IPS-20b (cell line): ENCODE data around the gene RALGPS1.

Source experiments
- H3K27ac ChIP-seq: one replicate; pipeline ENCODE4 v1.5.1; 2013; ENCODE audit warnings: low read length
- H3K27me3 ChIP-seq: 2 replicates; pipeline ENCODE4 v1.6.1; 2013; ENCODE audit warnings: mild to moderate bottlenecking, low read length, inconsistent platforms; ENCODE audit not compliant: insufficient read depth
- H3K36me3 ChIP-seq: 2 replicates; pipeline ENCODE4 v1.6.1; 2013; ENCODE audit warnings: low read depth, mild to moderate bottlenecking, inconsistent platforms, low read length, moderate library complexity; ENCODE audit not compliant: insufficient read depth
- H3K4me1 ChIP-seq: 2 replicates; pipeline ENCODE4 v1.6.1; 2013; ENCODE audit warnings: mild to moderate bottlenecking, control low read depth, inconsistent platforms, low read length, moderate library complexity; ENCODE audit not compliant: insufficient read depth
- H3K4me3 ChIP-seq: 2 replicates; pipeline ENCODE4 v1.5.1; 2013; ENCODE audit warnings: mild to moderate bottlenecking, low read length, inconsistent platforms
- H3K9ac ChIP-seq: 2 replicates; pipeline ENCODE4 v1.6.1; 2013; ENCODE audit warnings: low read depth, mild to moderate bottlenecking, inconsistent platforms, low read length, moderate library complexity
- H3K9me3 ChIP-seq: 2 replicates; pipeline ENCODE4 v1.6.1; 2013; ENCODE audit warnings: mild to moderate bottlenecking, low read depth, low read length, inconsistent platforms; ENCODE audit not compliant: insufficient read depth

Gene RALGPS1

GRCh38 chr9:126980231-126980630 lies 65.6 kb downstream of the RALGPS1 start:
- Histone ChIP-seq H3K9me3 (no peaks in the 10 kb centered on the region), H3K4me3 (no peak overlapping the region), H3K27me3 (no peaks in the 10 kb centered on the region)

GRCh38 chr9:126981218-126981617 lies 66.6 kb downstream of the RALGPS1 start:
- Histone ChIP-seq H3K9me3 (no peaks in the 10 kb centered on the region), H3K9ac (no peak overlapping the region), H3K36me3 (no peaks in the 10 kb centered on the region; the same call in 1 of the 2 replicates), H3K27me3 (no peaks in the 10 kb centered on the region), H3K4me3 (no peak overlapping the region), H3K27ac (no peak overlapping the region), H3K4me1 (0 out of 2 replicates have a peak, but pooled peaks cover 6% of the 10 kb centered on the region)

More at GRCh38 chr9:126980231-126980630, 65.6 kb downstream of the RALGPS1 start:
- no peak overlapping the region for H3K9ac ChIP-seq
- no peaks in the 10 kb centered on the region; the same call in 1 of the 2 replicates for H3K36me3 ChIP-seq
- H3K27ac ChIP-seq: no peak overlapping the region
- H3K4me1 ChIP-seq: 0 out of 2 replicates have a peak, but pooled peaks cover 6% of the 10 kb centered on the region

- Histone ChIP-seq H3K4me3 (no peak overlapping the region), H3K27ac (no peak overlapping the region), H3K27me3 (no peaks in the 10 kb centered on the region), H3K9me3 (no peaks in the 10 kb centered on the region), H3K4me1 (0 out of 2 replicates have a peak, but pooled peaks cover 6% of the 10 kb centered on the region), H3K9ac (no peak overlapping the region), H3K36me3 (no peaks in the 10 kb centered on the region)
These were observed 67.8 kb downstream of the RALGPS1 start for GRCh38 chr9:126982215-126983002.

DNA sequence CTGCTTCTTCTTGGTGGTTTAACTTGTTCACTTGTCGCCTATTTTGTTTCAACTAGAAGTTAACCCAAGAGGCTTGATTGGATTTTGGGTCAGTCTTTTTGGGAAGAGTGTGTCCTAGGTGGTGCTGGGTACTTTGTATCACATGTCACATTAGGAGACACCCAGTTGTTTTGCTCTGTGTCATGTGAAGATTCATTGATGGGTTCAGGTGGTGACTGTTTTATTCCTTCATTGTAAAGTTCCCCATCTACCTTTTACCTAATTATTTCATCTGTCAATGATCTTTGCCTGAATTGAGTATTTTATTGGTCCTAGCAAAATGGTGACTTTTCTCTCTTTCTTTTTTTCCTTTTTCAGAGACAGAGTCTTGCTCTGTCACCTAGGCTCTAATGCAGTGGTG lies 69.2 kb downstream of the RALGPS1 start:
- 0 out of 2 replicates have a peak, but pooled peaks cover 6% of the 10 kb centered on the region for H3K4me1 ChIP-seq
- H3K27me3 ChIP-seq: no peaks in the 10 kb centered on the region
- no peaks in the 10 kb centered on the region for H3K9me3 ChIP-seq
- H3K36me3 ChIP-seq: no peaks in the 10 kb centered on the region
- no peak overlapping the region for H3K9ac ChIP-seq
- no peak overlapping the region for H3K4me3 ChIP-seq
- H3K27ac ChIP-seq: no peak overlapping the region

- Histone ChIP-seq H3K27ac (no peak overlapping the region), H3K9me3 (no peaks in the 10 kb centered on the region), H3K9ac (no peak overlapping the region), H3K36me3 (no peaks in the 10 kb centered on the region), H3K4me3 (no peak overlapping the region), H3K27me3 (no peaks in the 10 kb centered on the region), H3K4me1 (0 out of 2 replicates have a peak, but pooled peaks cover 6% of the 10 kb centered on the region)
These were observed 70.4 kb downstream of the RALGPS1 start for GRCh38 chr9:126984969-126985368.

DNA sequence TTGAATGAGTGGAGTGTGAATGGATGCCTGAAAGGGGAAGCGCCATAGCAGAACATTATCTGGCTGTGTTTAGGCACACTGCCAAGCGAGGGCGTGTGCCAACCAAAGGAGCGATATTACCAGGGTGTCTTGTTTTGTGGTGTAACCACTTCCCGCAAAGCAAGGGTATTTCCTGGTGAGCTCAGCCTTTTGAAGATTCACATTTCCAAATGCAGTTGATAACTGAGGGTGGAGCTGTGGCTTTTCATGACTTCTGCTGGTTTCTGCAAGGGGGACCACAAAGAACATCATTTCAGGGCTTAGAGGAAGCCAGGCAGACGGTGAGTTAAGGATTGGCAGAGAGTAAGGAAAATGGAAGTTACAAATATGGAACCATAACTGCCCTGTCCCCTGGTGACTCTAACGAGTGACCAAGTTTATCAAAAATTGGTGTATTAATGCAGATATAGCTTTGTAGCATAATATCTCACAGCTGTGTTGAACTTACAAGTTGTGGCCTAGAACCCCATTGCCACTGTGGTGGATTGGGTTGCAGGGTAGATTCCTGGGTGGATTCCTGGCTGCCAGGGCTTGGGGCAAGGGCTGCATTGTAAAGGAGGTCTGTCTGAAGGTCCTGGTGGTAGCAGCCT lies 71.4 kb downstream of the RALGPS1 start:
- Histone ChIP-seq H3K4me1 (no peaks in the 10 kb centered on the region), H3K4me3 (no peak overlapping the region), H3K27me3 (no peaks in the 10 kb centered on the region), H3K9me3 (no peaks in the 10 kb centered on the region), H3K36me3 (no peaks in the 10 kb centered on the region), H3K27ac (no peak overlapping the region), H3K9ac (no peak overlapping the region)

DNA sequence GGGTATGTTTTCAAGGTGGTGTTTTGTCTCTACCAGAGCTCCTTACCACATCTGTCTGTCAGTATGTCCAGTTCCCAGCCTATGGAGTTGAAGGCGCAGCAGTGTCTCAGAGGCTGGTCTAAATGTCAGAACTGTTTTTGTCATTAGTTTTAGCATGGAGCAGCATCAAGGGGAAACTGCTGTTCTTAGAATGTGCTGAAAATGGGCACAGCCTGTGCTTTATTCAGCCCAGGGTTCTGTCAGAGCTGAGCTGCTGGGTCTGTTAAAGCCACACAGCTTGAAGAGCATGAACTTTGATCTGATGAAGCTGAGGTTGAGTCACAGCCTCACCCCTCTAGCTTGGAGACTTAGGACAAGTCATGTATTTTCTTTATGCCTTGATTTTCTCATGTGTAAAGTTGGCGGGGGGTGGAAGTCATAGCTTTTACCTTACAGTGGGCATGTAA lies 71.9 kb downstream of the RALGPS1 start:
- Histone ChIP-seq H3K27ac (no peak overlapping the region), H3K9me3 (no peaks in the 10 kb centered on the region), H3K27me3 (no peaks in the 10 kb centered on the region), H3K36me3 (no peaks in the 10 kb centered on the region), H3K9ac (no peak overlapping the region), H3K4me1 (no peaks in the 10 kb centered on the region), H3K4me3 (no peak overlapping the region)

GRCh38 chr9:126988857-126989256 lies 74.3 kb downstream of the RALGPS1 start:
- no peaks in the 10 kb centered on the region for H3K4me1 ChIP-seq
- peaks cover 16% of the 10 kb centered on the region for H3K9me3 ChIP-seq
- no peaks in the 10 kb centered on the region; the same call in 1 of the 2 replicates for H3K36me3 ChIP-seq
- H3K27me3 ChIP-seq: no peaks in the 10 kb centered on the region
- H3K4me3 ChIP-seq: no peak overlapping the region
- no peak overlapping the region for H3K9ac ChIP-seq
- H3K27ac ChIP-seq: no peak overlapping the region

DNA sequence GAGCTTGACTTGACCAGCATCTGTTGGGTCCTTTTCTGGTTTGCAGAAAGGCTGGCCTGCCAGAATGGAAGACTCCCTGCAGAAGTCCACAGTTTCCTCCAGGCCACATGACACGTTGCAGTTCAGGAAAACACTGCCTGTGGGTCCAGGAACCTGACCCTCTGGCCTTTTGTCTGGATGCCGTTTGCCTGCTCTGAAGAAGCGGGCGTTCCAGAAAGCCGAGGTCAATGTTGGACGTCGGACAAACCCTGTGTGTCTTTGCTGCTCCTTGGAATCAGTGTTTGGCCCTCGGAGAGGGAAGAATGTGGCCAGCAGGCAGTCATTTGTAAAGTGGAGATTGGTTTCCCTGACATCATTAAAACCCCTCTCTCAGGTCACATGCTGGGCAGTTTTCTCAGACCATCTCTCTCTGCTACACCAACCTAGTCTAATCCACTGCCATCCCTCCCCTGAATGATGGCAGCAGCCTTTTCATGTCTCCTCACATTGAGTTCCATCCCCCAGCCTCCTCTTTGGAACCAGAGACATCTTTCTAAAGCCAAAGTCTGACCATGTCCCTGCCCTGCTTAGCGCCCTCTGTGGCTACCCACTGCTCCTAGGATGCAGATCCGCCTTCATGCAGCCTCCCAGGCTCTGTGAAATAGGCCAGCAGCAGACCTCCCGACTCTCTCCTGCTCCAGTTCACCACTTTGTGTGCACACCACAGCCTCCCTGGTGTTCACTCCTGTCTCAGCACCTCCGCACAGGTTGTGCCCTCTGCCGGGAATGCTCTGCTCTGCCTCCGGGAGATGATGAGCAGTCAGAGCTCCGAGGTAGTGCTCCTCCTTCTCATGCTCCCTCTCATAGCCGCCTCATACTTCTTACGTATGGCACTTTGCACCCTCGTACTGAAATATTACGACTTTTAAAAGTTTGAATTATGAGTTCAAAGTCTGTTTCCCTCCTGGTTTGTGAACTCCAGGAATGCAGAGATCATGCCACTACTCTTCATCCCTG lies 75.6 kb downstream of the RALGPS1 start:
- no peak overlapping the region for H3K4me3 ChIP-seq
- no peaks in the 10 kb centered on the region; the same call in 1 of the 2 replicates for H3K36me3 ChIP-seq
- H3K9ac ChIP-seq: no peak overlapping the region
- peaks cover 16% of the 10 kb centered on the region for H3K9me3 ChIP-seq
- H3K27ac ChIP-seq: no peak overlapping the region
- H3K4me1 ChIP-seq: no peaks in the 10 kb centered on the region
- no peaks in the 10 kb centered on the region for H3K27me3 ChIP-seq

DNA sequence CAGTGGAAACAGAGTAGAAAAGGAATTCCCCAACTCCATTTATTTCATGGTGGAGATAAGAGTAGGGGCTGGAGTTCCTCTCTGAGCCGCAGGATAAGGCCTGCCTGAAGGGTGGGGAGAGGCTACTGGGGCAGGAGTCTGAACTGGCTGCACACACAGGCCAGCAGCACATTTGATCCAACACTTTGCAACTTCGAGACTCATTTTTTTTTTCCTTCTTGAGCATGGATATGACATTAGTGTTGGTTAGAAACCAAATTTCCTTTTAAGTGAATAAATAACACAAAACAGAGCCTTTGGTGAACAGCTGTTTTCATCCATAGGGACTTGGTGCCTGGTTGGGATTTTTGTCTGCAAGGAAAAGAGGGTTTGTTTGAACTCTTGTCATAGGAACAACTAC lies 76.6 kb downstream of the RALGPS1 start:
- H3K27ac ChIP-seq: no peak overlapping the region
- H3K9ac ChIP-seq: no peak overlapping the region
- no peaks in the 10 kb centered on the region for H3K4me1 ChIP-seq
- H3K27me3 ChIP-seq: no peaks in the 10 kb centered on the region
- no peak overlapping the region for H3K4me3 ChIP-seq
- H3K36me3 ChIP-seq: no peaks in the 10 kb centered on the region; the same call in 1 of the 2 replicates
- H3K9me3 ChIP-seq: peaks cover 16% of the 10 kb centered on the region

GRCh38 chr9:126992427-126992826 lies 77.8 kb downstream of the RALGPS1 start:
- H3K4me1 ChIP-seq: no peaks in the 10 kb centered on the region
- no peak overlapping the region for H3K27ac ChIP-seq
- peaks cover 16% of the 10 kb centered on the region for H3K9me3 ChIP-seq
- H3K27me3 ChIP-seq: no peaks in the 10 kb centered on the region
- H3K4me3 ChIP-seq: no peak overlapping the region
- H3K9ac ChIP-seq: no peak overlapping the region
- H3K36me3 ChIP-seq: no peaks in the 10 kb centered on the region; the same call in 1 of the 2 replicates
